ENCODE data around the gene USP33. TPM values are rescaled to one million over a fixed set of nuclear protein-coding genes. Genes with fewer than 3 reads are reported as not detected.
"Not testable (repeated sequence)": the region's sequence is repeated elsewhere in the genome, so short reads cannot be mapped to it uniquely, and the experiment has no call there.

USP33 gene
- 10 to 100 TPM; 45.8 to 53.9 TPM for total RNA-seq

DNA sequence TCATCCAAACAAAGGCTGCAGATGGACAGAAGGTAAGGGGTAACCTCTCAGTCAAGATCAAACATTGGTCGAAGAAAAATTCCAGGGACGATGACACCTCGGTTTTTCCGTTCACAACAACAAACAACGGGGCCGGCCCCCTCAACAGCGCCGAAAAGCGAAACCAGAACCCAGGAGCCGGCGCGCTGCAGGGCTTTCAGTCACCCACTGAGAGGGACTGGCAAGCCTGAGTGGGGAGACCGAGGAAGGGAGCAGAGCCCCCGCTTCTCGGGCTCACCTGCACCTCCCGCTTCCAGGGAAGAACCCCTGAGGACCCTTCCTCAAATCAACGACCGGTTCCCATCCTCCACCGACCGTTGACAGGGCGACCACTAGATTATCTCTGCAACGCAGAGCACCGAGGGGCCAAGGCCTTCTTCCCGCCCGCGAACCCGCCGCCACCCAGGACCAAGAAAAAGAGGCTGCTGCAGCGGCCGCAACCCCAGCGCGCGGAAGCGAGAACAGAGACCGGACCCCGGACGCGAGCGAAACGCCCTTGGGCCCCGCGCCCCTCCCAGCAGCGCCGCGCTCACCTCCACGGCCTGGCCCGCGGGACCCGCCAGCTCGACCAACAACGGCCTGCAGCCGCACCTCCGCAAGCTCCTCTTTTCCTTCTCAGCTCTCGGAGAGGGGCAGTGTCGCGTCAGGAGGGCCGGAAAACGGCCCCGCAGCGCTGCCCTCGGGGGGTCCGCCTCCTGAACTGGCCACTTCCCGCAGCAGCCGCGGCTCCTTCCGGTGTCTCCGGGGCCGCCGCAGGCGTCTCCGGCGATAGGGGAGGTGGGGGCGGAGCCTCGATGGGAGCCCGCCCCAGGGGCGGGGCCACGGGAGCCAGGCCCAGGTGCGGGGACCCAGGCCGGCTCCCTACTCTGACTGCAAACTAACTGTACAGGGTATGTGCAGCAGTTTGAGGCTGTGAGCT is at the start of gene USP33:
USP33 (minus strand) TSS at position 782 of the 958 bp plus-strand sequence. CDS start 18,155 bp downstream, outside the sequence.
- Mint-ChIP-seq H3K36me3 (peaks cover 7 to 15% of the 10 kb centered on the region in 2 donors), H3K9me3 (no peaks in the 10 kb centered on the region), H3K27ac (peak within 1 kb of the TSS; percentile 94 to 96)
- ATAC-seq = peak; percentile 97 to 98
- DNase-seq (ENCODE audit: low spot score in 2 of 2) = peak; percentile 92 to 97

DNA sequence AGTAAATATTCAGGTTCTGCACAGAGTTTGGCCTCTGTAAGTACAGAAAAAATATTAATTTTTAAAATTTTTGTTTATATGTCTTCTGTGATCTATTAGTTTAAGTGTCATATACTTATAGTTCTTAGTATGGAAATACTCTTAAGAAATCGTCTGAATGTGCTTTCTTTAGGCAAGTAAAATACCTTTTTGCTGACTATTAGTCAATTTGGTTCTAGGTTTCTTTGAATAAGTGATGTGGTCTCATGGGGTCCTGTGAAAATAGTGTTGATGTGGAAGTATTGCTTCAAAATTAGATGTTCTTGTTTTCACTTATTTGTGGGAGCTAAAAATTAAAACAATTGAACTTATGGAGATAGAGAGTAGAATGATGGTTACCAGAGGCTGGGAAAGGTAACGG is 43.7 kb upstream of the USP33 start:
- ATAC-seq (no peak), DNase-seq (ENCODE audit: low spot score in 2 of 2) (no peak)
- Mint-ChIP-seq H3K36me3 (peaks cover 0 to 12% of the 10 kb centered on the region in 2 donors), H3K27ac (no peak overlapping the region), H3K9me3 (no peaks in the 10 kb centered on the region)

DNA sequence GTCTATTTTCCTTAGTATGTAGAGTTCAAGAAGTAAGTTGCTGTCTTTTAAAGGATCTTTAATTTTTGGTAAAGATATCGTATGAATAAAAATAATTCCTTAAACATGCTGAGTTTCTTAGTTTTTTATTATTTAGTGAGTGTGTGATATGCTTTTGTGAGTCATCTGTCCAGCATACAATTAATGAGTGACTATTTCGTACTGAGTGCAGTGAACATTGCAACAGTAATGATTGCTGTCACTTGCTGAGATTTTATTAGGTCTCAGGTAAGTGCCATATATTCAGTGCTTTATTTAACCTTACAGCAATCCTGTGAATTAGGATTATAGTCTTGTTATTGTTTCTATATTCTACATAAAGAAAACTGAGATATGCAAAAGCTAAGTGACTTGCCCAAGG is 42.4 kb upstream of the USP33 start:
- ATAC-seq (no peak), DNase-seq (ENCODE audit: low spot score in 2 of 2) (no peak)
- peaks cover 0 to 12% of the 10 kb centered on the region in 2 donors for H3K36me3 Mint-ChIP-seq
- no peak overlapping the region for H3K27ac Mint-ChIP-seq
- H3K9me3 Mint-ChIP-seq = no peaks in the 10 kb centered on the region

DNA sequence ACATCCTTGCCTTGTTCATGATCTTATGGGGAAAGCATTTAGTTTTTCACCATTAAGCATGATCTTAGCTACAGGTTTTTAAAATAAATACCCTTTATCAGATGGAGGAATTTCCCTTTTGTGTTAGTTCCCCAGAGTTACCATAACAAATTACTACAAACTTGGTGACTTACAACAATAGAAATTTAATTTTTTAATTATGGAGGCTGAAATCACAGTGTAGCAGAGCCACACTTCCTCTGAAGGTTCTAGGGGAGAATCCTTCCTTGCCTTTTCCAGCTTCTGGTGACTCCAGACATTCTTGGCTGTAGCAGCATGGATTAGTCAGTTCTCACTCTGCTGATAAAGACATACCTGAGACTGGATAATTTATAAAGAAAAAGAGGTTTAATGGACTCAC is 38.3 kb upstream of the USP33 start:
- H3K27ac Mint-ChIP-seq = no peak overlapping the region
- no peaks in the 10 kb centered on the region for H3K9me3 Mint-ChIP-seq
- DNase-seq (ENCODE audit: low spot score in 2 of 2) (no peak), ATAC-seq (no peak)
- H3K36me3 Mint-ChIP-seq = no peaks in the 10 kb centered on the region

DNA sequence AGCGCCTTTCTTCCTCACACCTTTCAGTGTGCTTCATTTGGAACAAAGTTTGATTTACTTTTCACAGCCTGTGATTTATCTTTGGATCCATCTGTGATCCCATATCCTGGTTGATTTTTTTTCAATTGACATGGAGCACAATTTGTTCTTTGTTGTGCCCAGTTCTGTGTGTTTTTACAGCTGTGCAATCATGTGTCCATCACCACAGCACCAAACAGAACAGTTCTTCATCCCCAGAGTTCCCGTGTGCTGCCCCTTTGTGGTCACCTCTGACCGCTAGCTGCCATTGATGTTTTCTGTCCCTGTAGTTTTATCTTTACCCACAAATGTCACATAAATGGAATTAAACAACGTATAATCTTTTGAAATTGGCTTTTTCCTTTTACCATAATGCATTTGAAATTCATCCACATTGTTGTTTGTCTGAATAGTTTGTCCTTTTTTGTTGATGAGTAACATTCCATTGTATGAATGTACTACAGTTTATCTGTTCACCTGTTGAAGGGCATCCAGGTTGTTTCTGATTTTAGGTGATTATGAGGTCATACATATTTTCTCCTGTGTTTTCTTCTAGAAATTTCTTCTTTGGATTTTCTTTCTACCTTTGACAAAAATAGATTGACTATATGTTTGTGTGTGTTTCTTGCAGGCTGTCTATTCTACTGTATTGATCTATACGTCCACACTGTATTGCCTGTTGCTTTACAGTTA is 37.2 kb upstream of the USP33 start:
- H3K27ac Mint-ChIP-seq = peak overlapping the region; percentile 48 to 56
- H3K9me3 Mint-ChIP-seq = no peaks in the 10 kb centered on the region
- H3K36me3 Mint-ChIP-seq = peaks cover 0 to 4% of the 10 kb centered on the region in 2 donors
- DNase-seq (ENCODE audit: low spot score in 2 of 2) = no peak
- ATAC-seq = no peak

DNA sequence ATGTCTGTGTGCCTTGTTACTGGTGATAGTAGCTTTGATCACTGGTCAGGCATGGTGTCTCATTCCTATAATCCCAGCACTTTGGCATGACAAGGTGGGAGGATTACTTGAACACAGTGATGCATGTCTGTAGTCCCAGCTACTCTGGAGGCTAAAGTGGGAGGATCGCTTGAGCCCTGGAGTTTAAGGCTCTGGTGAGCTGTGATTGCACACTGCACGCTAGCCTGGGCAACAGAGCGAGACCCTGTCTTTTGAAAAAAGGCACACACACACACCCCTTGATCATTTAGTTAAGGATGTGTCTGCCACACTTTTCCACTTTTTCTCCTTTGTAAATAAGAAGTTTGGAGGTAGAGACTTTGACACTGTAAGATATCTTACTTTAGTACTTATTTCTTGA is 34.9 kb upstream of the USP33 start:
- DNase-seq (ENCODE audit: low spot score in 2 of 2) = no peak
- Mint-ChIP-seq H3K36me3 (peaks cover 0 to 6% of the 10 kb centered on the region in 2 donors), H3K27ac (no peak overlapping the region), H3K9me3 (no peaks in the 10 kb centered on the region)
- no peak for ATAC-seq

DNA sequence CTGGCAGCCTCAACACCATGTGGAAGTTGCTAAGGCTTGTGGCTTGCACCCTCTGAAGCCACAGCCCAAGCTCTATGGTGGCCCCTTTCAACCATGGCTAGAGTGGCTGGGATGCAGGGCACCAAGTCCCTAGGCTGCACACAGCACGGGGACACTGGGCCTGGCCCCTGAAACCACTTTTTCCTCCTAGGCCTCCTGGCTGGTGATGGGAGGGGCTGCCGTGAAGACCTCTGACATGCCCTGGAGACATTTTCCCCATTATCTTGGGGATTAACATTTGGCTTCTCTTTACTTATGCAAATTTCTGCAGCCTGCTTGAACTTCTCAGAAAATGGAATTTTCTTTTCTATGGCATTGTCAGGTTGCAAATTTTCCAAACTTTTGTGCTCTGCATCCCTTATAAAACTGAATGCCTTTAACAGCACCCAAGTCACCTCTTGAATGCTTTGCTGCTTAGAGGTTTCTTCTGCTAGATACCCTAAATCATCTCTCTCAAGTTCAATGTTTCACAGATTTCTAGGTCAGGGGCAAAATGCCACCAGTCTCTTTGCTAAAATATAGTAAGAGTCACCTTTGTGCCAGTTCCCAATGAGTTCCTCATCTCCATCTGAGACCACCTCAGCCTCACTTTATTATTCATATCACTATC is 26.6 kb upstream of the USP33 start:
- DNase-seq (ENCODE audit: low spot score in 2 of 2); ATAC-seq; H3K27ac Mint-ChIP-seq: not testable (repeated sequence)
- Mint-ChIP-seq H3K36me3 (peaks cover 38 to 55% of the 10 kb centered on the region in 2 donors), H3K9me3 (peaks cover 5 to 13% of the 10 kb centered on the region in 2 donors)

- no peak for ATAC-seq
- H3K36me3 Mint-ChIP-seq = peaks cover 47 to 50% of the 10 kb centered on the region in 2 donors
- peaks cover 5 to 13% of the 10 kb centered on the region in 2 donors for H3K9me3 Mint-ChIP-seq
- H3K27ac Mint-ChIP-seq = no peak overlapping the region
- DNase-seq (ENCODE audit: low spot score in 2 of 2) = no peak
Observed at GRCh38 chr1:77783141-77783540, 23.5 kb upstream of the USP33 start.

DNA sequence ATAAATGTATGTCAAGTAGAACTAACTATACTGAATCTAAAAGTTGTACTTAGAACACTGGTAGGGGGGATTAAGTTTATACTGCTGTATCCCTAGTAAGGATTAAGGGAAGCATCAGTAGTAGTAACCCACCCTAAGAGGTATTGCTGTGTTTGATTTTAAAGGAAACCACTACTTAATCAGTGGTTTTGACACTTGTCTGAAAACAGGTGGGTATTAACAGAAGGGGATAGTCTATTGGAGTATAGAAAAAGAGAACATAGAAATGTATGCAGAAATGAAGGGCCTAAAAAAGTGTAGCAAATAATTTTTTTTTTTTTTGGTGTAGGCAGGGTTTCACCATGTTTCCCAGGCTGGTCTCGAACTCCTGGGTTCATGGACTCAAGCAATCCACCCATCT is 22.0 kb upstream of the USP33 start:
- DNase-seq (ENCODE audit: low spot score in 2 of 2) (no peak), ATAC-seq (no peak)
- peaks cover 38 to 39% of the 10 kb centered on the region in 2 donors for H3K36me3 Mint-ChIP-seq
- H3K27ac Mint-ChIP-seq = no peak overlapping the region
- peaks cover 3 to 11% of the 10 kb centered on the region in 2 donors for H3K9me3 Mint-ChIP-seq

DNA sequence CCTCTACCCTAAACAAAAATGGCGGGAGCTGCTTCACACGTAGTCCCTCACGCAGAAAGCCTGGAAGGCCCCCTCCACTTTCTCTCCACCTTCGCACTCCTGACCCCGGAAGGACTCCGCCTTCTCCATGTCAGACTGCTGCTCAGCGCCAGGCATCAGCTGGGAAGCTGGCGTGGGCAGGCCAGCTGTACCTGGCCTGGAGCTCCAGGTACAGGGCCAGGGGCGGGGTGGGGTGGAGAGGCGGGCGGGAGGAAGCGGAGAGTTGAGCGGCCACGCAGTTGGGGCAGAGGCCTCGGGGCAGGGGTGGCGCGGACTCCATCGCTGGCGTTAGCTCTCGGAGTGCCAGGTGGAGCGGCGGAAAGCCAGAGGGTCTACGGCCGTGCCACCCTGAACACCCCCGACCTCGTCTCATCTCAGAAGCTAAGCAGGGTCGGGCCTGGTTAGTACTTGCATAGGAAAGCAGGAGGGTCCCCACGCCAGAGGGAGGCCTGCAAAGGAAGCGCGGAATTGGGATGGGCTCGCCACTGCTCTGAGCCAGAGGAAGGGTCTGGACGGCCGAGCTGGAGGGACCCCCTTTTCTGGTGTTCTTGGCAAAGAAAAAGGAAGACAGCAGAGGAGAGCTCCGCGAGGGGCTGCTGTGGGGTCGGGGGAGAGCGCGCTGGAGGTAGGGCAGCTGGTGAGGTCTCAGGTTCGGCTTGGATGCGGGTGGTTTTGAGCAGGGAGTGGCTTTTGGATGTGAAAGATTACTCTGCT is 20.1 kb upstream of the USP33 start, which contains the start of gene MIGA1:
MIGA1 (plus strand) TSS at position 121 of the 753 bp plus-strand sequence. CDS start 3,604 bp downstream, outside the sequence.
- peak; percentile 98 to 99 for ATAC-seq
- Mint-ChIP-seq H3K9me3 (peaks cover 0 to 4% of the 10 kb centered on the region in 2 donors), H3K36me3 (peaks cover 21 to 26% of the 10 kb centered on the region in 2 donors), H3K27ac (peak within 1 kb of the TSS; percentile 92 to 95)
- DNase-seq (ENCODE audit: low spot score in 2 of 2) = peak; percentile 86

DNA sequence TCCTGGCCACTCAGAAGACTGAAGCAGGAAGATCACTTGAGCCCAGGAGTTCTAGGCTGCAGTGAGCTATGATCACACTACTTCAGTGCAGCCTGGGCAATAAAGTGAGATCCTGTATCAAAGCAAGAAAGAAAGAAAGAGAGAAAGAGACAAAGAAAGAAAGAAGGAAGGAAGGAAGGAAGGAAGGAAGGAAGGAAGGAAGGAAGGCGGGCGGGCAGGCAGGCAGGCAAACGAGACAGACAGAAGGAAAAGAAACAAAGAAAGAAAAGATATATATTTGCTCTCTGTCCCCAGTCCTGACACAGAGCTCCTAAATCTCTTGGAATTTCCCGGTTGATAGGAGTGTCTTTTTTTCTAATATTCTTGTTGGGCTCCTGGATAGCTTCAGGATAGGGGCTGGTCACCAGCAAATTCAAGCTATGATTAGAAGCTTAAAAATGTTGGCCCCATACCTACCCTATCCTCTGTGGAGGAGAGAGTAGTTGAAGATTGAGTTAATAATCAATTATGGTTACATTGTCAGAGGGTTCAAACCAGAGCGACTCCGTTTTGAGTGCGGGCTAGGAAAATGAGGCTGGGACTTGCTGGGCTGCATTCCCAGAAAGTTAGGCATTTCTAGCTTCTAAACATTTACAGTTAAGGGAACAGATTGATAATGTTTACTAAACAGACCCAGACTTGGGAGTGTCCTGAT is 16.5 kb upstream of the USP33 start:
- H3K9me3 Mint-ChIP-seq = no peaks in the 10 kb centered on the region

GRCh38 chr1:77768006-77768405 is 8.4 kb upstream of the USP33 start:
- Mint-ChIP-seq H3K36me3 (no peaks in the 10 kb centered on the region), H3K9me3 (no peaks in the 10 kb centered on the region), H3K27ac (no peak overlapping the region)
- DNase-seq (ENCODE audit: low spot score in 2 of 2) (no peak), ATAC-seq (peak in 1 of 2 donors; percentile 72)

More for the DNA sequence above, 16.5 kb upstream of the USP33 start:
- ATAC-seq = no peak
- H3K27ac Mint-ChIP-seq = no peak overlapping the region
- peaks cover 8 to 15% of the 10 kb centered on the region in 2 donors for H3K36me3 Mint-ChIP-seq
- no peak for DNase-seq (ENCODE audit: low spot score in 2 of 2)

- Mint-ChIP-seq H3K27ac (peak overlapping the region in 1 of 2 donors; percentile 29), H3K9me3 (no peaks in the 10 kb centered on the region), H3K36me3 (peaks cover 7 to 15% of the 10 kb centered on the region in 2 donors)
- DNase-seq (ENCODE audit: low spot score in 2 of 2) = no peak
- no peak for ATAC-seq
Observed at GRCh38 chr1:77762072-77762476, 2.4 kb upstream of the USP33 start.

DNA sequence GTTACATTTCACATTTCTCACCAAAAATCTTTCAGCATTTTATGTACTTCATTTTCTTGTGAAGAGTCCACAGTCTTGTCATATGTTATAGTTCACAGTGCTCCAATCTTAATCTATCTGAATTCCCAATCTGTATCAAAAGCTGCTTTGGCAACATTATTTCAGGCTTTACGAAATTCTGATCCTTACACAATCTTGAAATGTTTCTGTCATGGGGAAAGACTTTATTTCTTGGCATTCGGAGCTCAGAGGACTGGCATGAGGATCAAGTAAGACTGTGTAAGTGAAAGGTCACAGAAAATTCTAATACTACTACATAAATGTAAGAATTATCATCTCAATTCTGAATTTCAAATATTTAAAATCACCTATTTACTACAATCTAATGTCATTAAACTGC is 2.0 kb downstream of the USP33 start:
- Mint-ChIP-seq H3K27ac (peak overlapping the region in 1 of 2 donors; percentile 56), H3K9me3 (no peaks in the 10 kb centered on the region), H3K36me3 (peaks cover 7 to 15% of the 10 kb centered on the region in 2 donors)
- DNase-seq (ENCODE audit: low spot score in 2 of 2) (no peak), ATAC-seq (no peak)

- H3K9me3 Mint-ChIP-seq = no peaks in the 10 kb centered on the region
- DNase-seq (ENCODE audit: low spot score in 2 of 2) = no peak
- H3K27ac Mint-ChIP-seq = peak overlapping the region in 1 of 2 donors; percentile 56
- peaks cover 7 to 15% of the 10 kb centered on the region in 2 donors for H3K36me3 Mint-ChIP-seq
- no peak for ATAC-seq
Observed at GRCh38 chr1:77757066-77757584, 2.5 kb downstream of the USP33 start.

Measured in activated naive CD4-positive, alpha-beta T cell treated with anti-CD3 and anti-CD28 coated beads, Interleukin-2, amount 50 U/mL, for 72 hours (primary cell).